Naive thymus-derived CD4-positive, alpha-beta T cell (primary cell): ENCODE measurements around the gene KSR1. TPM values are rescaled to one million over a fixed set of nuclear protein-coding genes. Genes with fewer than 3 reads are reported as not detected.
"Not testable (repeated sequence)": the region's sequence is repeated elsewhere in the genome, so short reads cannot be mapped to it uniquely, and the experiment has no call there.

Source experiments
- ATAC-seq: fragments of 150-1000 bp; cut with Tn5 transposase; 2 replicates; pipeline ENCODE4 v1.10.0; 2021; ENCODE audit warnings: mild to moderate bottlenecking, moderate library complexity
- CTCF ChIA-PET: fragments of 350-600 bp; sonication (Branson Sonifier 250); formaldehyde crosslinking; loops from one replicate; lab custom pipeline; 2021; ENCODE audit warnings: antibody characterized with exemption; lab: Charles Lee
- POLR2A ChIA-PET: fragments of 350-600 bp; sonication (Branson Sonifier 250); formaldehyde crosslinking; loops from one replicate; lab custom pipeline; 2021; ENCODE audit warnings: antibody characterized with exemption, inconsistent platforms; lab: Charles Lee
- DNase-seq, 9 donors: peaks; one replicate each; pipeline versions ENCODE4 v3.0.0 to v3.0.0-alpha.2; 2020 to 2022; ENCODE audit warnings: mixed read lengths in 1 of 9
- H3K27ac ChIP-seq: one replicate; pipeline ENCODE4 v1.7.0; 2013; ENCODE audit warnings: mild to moderate bottlenecking, low read depth, low read length, moderate library complexity
- H3K27me3 ChIP-seq, 2 donors: one replicate each; pipeline ENCODE4 v1.7.0; 2013; ENCODE audit warnings: low read length in 2 of 2, mild to moderate bottlenecking in 2 of 2, moderate library complexity in 2 of 2; ENCODE audit not compliant: control insufficient read depth in 2 of 2, insufficient read depth in 2 of 2
- H3K36me3 ChIP-seq, 3 experiments: 1 replicate in 2 of 3; 2 replicates in 1 of 3; pipeline ENCODE4 v1.7.0; 2013; ENCODE audit warnings: low read length in 3 of 3, mild to moderate bottlenecking in 3 of 3, moderate library complexity in 1 of 3; ENCODE audit not compliant: insufficient read depth in 3 of 3, control insufficient read depth in 2 of 3
- H3K4me1 ChIP-seq, 2 donors: one replicate each; pipeline ENCODE4 v1.7.0; 2013; ENCODE audit warnings: low read length in 2 of 2, mild to moderate bottlenecking in 2 of 2, moderate library complexity in 1 of 2; ENCODE audit not compliant: control insufficient read depth in 2 of 2, insufficient read depth in 2 of 2
- H3K4me3 ChIP-seq: 2 replicates; pipeline ENCODE4 v1.7.0; 2013; ENCODE audit warnings: mild to moderate bottlenecking, low read length
- H3K9me3 ChIP-seq, 3 experiments: 1 replicate in 2 of 3; 2 replicates in 1 of 3; pipeline ENCODE4 v1.7.0; 2013; ENCODE audit warnings: low read length in 3 of 3; ENCODE audit not compliant: control insufficient read depth in 2 of 3
- H3K27ac Mint-ChIP-seq, 9 donors: one replicate each; pipeline ENCODE4 v1.8.0; 2020 to 2022; ENCODE audit warnings: mixed read lengths in 9 of 9, mild to moderate bottlenecking in 8 of 9, moderate library complexity in 5 of 9, inconsistent platforms in 2 of 9
- H3K27me3 Mint-ChIP-seq, 5 donors: one replicate each; pipeline ENCODE4 v1.8.0; 2021 to 2022; ENCODE audit warnings: mixed read lengths in 5 of 5, mild to moderate bottlenecking in 1 of 5
- H3K36me3 Mint-ChIP-seq, 5 donors: one replicate each; pipeline ENCODE4 v1.8.0; 2020 to 2022; ENCODE audit warnings: mixed read lengths in 5 of 5, mild to moderate bottlenecking in 3 of 5, inconsistent platforms in 1 of 5
- H3K4me1 Mint-ChIP-seq, 7 donors: one replicate each; pipeline ENCODE4 v1.8.0; 2020 to 2022; ENCODE audit warnings: mixed read lengths in 7 of 7, mild to moderate bottlenecking in 3 of 7, inconsistent platforms in 1 of 7
- H3K4me3 Mint-ChIP-seq, 10 donors: one replicate each; pipeline ENCODE4 v1.8.0; 2020 to 2022; ENCODE audit warnings: mild to moderate bottlenecking in 10 of 10, mixed read lengths in 10 of 10, moderate library complexity in 6 of 10, inconsistent platforms in 2 of 10
- H3K9me3 Mint-ChIP-seq, 11 donors: one replicate each; pipeline ENCODE4 v1.8.0; 2020 to 2022; ENCODE audit warnings: mixed read lengths in 11 of 11, mild to moderate bottlenecking in 4 of 11, inconsistent platforms in 1 of 11, moderate library complexity in 1 of 11
- intact Hi-C, 2 donors: fragments of 100-400 bp; cut with micrococcal nuclease; formaldehyde crosslinking; loops; one replicate each; pipeline ENCODE4 v1.15.1; 2023
- polyA plus RNA-seq, 2 donors: library from polyadenylated mRNA; unstranded; fragments of 300-500 nt; fragmentation: Illumina TruSeq; gene quantifications; one replicate each; pipeline ENCODE4 v1.2.3, GENCODE V29; 2021
- total RNA-seq, 6 experiments: library from RNA in 5 of 6; stranded (reverse) in 5 of 6; gene quantifications; 1 replicate in 5 of 6; 2 replicates in 1 of 6; pipeline ENCODE4 v1.2.3 and lab custom pipeline; 2021 to 2026

The KSR1 gene
- total and polyA plus RNA-seq, 7 experiments from 2014 or later: 0.52 to 96.4 (median 23.3) TPM

- Mint-ChIP-seq H3K4me3 (no peak overlapping the region), H3K36me3 (no peaks in the 10 kb centered on the region), H3K27me3 (peaks cover 0 to 3% (median 0%) of the 10 kb centered on the region in 5 donors), H3K27ac (no peak overlapping the region), H3K9me3 (peaks cover 0 to 3% (median 0%) of the 10 kb centered on the region in 11 donors), H3K4me1 (no peaks in the 10 kb centered on the region)
- no peaks in the 10 kb centered on the region for H3K9me3 ChIP-seq
- H3K27me3 ChIP-seq: no peaks in the 10 kb centered on the region
- H3K4me3 ChIP-seq: no peak overlapping the region
- ChIA-PET CTCF (no interaction called here), POLR2A (no interaction called here)
- H3K4me1 ChIP-seq: no peaks in the 10 kb centered on the region
- no peaks in the 10 kb centered on the region for H3K36me3 ChIP-seq
- ATAC-seq (no peak), DNase-seq (no peak)
- intact Hi-C loops: no loop called here
- no peak overlapping the region for H3K27ac ChIP-seq
Measured at GRCh38 chr17:27430383-27430840, 25.8 kb upstream of the KSR1 start.

DNA sequence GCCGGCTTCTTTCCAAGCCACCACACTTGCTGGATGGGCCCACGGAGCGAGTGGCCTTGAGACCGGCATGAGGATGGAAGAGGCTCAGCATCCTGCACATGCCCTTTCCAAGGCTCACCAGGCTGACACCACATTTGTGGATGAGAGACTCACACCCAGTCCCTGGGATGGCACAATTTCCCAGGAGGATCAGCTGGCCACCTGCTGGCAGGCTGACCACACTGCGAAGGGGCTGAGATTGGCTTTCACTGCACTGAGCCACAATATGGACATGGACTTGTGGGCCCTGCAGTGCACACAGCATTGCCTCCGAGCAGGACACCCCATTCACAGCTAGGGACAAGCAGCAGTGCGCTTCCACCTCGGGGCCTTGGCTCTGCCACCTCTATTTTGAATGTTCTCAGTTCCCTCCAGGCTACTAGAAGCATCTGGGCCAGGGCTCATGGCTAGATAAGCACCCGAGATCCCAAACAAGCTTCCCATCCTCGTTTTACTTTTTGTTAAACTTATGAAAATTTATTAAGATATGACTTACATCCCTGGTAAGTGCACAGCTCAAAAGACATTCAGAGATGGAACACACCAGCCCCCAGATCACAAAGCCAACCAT is 25.3 kb upstream of the KSR1 start:
- Histone ChIP-seq H3K4me3 (no peak overlapping the region), H3K9me3 (no peaks in the 10 kb centered on the region), H3K27ac (no peak overlapping the region), H3K36me3 (no peaks in the 10 kb centered on the region), H3K27me3 (no peaks in the 10 kb centered on the region), H3K4me1 (no peaks in the 10 kb centered on the region)
- H3K4me1 Mint-ChIP-seq: no peaks in the 10 kb centered on the region
- intact Hi-C loops: no loop called here
- peaks cover 0 to 3% (median 0%) of the 10 kb centered on the region in 5 donors for H3K27me3 Mint-ChIP-seq
- peak; percentile 52 for ATAC-seq
- no peak overlapping the region for H3K4me3 Mint-ChIP-seq
- ChIA-PET POLR2A (no interaction called here), CTCF (no interaction called here)
- H3K27ac Mint-ChIP-seq: no peak overlapping the region
- no peak for DNase-seq
- H3K36me3 Mint-ChIP-seq: no peaks in the 10 kb centered on the region
- peaks cover 0 to 3% (median 0%) of the 10 kb centered on the region in 11 donors for H3K9me3 Mint-ChIP-seq

GRCh38 chr17:27433521-27433920 is 22.7 kb upstream of the KSR1 start:
- ATAC-seq: no peak
- H3K4me1 Mint-ChIP-seq: no peaks in the 10 kb centered on the region
- ChIA-PET POLR2A (no interaction called here), CTCF (no interaction called here)
- Histone ChIP-seq H3K36me3 (no peaks in the 10 kb centered on the region), H3K9me3 (no peaks in the 10 kb centered on the region), H3K4me1 (no peaks in the 10 kb centered on the region), H3K4me3 (no peak overlapping the region), H3K27ac (no peak overlapping the region), H3K27me3 (no peaks in the 10 kb centered on the region)
- no peaks in the 10 kb centered on the region for H3K36me3 Mint-ChIP-seq
- intact Hi-C loops: loop anchor here in 1 of 2 donors (2.0 kb wide), 1 partner anchor 25 kb away; no protein-coding TSS in a partner anchor
- no peak overlapping the region for H3K4me3 Mint-ChIP-seq
- no peak for DNase-seq
- peaks cover 0 to 3% (median 0%) of the 10 kb centered on the region in 5 donors for H3K27me3 Mint-ChIP-seq
- H3K9me3 Mint-ChIP-seq: peaks cover 0 to 2% (median 0%) of the 10 kb centered on the region in 11 donors
- no peak overlapping the region for H3K27ac Mint-ChIP-seq

- H3K27me3 Mint-ChIP-seq, H3K4me3 Mint-ChIP-seq, H3K9me3 Mint-ChIP-seq, H3K27ac Mint-ChIP-seq, H3K36me3 Mint-ChIP-seq, H3K36me3 ChIP-seq, H3K4me3 ChIP-seq, H3K4me1 Mint-ChIP-seq, CTCF ChIA-PET, ATAC-seq, H3K27me3 ChIP-seq, H3K27ac ChIP-seq, intact Hi-C loops, H3K4me1 ChIP-seq, H3K9me3 ChIP-seq, DNase-seq: not testable (repeated sequence)
- POLR2A ChIA-PET: interaction anchor here (0.6 kb wide), 1 partner anchor 15 kb away, joined by 4 read pairs; no protein-coding TSS in a partner anchor
Measured at GRCh38 chr17:27435431-27436070, 20.7 kb upstream of the KSR1 start.

- POLR2A ChIA-PET: no interaction called here
- CTCF ChIA-PET: interaction anchor here (0.6 kb wide), 1 partner anchor 166 kb away, joined by 3 read pairs; no protein-coding TSS in a partner anchor
- intact Hi-C loops: no loop called here
Measured at GRCh38 chr17:27438348-27438998, 17.8 kb upstream of the KSR1 start.

GRCh38 chr17:27439342-27439741 is 16.9 kb upstream of the KSR1 start:
- Histone ChIP-seq H3K9me3 (no peaks in the 10 kb centered on the region), H3K36me3 (no peaks in the 10 kb centered on the region), H3K4me3 (no peak overlapping the region), H3K27ac (no peak overlapping the region), H3K27me3 (no peaks in the 10 kb centered on the region), H3K4me1 (no peaks in the 10 kb centered on the region)
- H3K4me3 Mint-ChIP-seq: no peak overlapping the region
- DNase-seq (no peak), ATAC-seq (no peak)
- H3K4me1 Mint-ChIP-seq: peaks cover 0 to 5% (median 0%) of the 10 kb centered on the region in 7 donors
- H3K27me3 Mint-ChIP-seq: peaks cover 0 to 5% (median 0%) of the 10 kb centered on the region in 5 donors
- no peak overlapping the region for H3K27ac Mint-ChIP-seq
- ChIA-PET POLR2A (no interaction called here), CTCF (interaction anchor here (0.6 kb wide), 1 partner anchor 165 kb away, joined by 3 read pairs; no protein-coding TSS in a partner anchor)
- intact Hi-C loops: no loop called here
- no peaks in the 10 kb centered on the region for H3K9me3 Mint-ChIP-seq
- no peaks in the 10 kb centered on the region for H3K36me3 Mint-ChIP-seq

More at GRCh38 chr17:27438348-27438998, 17.8 kb upstream of the KSR1 start:
- Mint-ChIP-seq H3K4me3 (no peak overlapping the region), H3K27me3 (peaks cover 0 to 5% (median 0%) of the 10 kb centered on the region in 5 donors), H3K9me3 (no peaks in the 10 kb centered on the region), H3K27ac (no peak overlapping the region), H3K4me1 (peaks cover 0 to 5% (median 0%) of the 10 kb centered on the region in 7 donors), H3K36me3 (no peaks in the 10 kb centered on the region)
- Histone ChIP-seq H3K36me3 (no peaks in the 10 kb centered on the region), H3K9me3 (no peaks in the 10 kb centered on the region), H3K27me3 (no peaks in the 10 kb centered on the region), H3K27ac (no peak overlapping the region), H3K4me3 (no peak overlapping the region), H3K4me1 (no peaks in the 10 kb centered on the region)
- no peak for ATAC-seq
- no peak for DNase-seq
